Measurements from ENCODE around the gene KCNF1. TPM values are rescaled to one million over a fixed set of nuclear protein-coding genes. Genes with fewer than 3 reads are reported as not detected.

The KCNF1 gene
- not detected for total RNA-seq

DNA sequence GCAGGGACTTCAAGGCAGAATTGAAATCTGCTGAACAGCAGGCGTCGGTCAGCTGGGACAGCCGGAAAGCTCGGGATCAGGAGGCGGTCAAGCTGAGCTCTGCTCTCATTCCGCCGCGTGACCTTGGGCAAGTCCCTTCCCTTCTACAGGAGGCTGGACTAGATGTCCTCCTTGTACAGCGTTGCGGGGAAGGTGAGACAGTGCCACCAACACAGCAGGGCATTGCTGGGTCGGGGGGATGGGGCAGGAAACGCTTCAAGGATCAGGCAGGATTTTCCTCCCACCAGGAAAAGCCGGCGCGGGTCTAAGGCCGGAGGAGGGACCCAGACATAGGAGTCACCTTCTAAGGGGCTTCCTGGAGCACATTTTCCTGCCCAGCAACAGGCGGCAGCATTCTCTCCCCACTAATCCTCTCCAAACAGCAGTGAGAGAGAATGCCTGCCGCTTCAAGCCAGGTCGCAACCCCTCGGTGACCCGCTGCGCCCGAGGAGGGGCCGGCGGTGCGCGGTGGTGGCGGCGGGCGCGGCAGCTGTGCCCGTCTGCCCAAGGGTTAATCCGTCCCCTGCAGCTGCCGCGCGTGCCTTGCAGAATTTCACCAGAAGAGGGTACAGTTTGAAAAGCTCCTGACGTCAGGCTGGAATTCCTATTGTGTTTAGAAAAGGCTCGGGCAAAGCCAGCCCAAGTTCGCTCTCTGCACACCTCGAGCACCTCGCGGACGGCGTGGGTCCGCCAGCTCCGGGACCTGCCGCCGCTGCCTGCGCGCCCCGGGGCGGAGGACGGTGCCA is at the start of gene KCNF1:
TSS of gene KCNF1 (plus strand) at position 644 of the 785 bp plus-strand sequence. CDS start 493 bp downstream, outside the sequence.
- H3K9me3 Mint-ChIP-seq = no peaks in the 10 kb centered on the region
- peak within 1 kb of the TSS; percentile 30 for H3K4me3 Mint-ChIP-seq
- peak; percentile 15 for DNase-seq
- H3K27me3 Mint-ChIP-seq = peaks cover 41% of the 10 kb centered on the region
- H3K36me3 Mint-ChIP-seq = no peaks in the 10 kb centered on the region
- peaks cover 2% of the 10 kb centered on the region for H3K4me1 Mint-ChIP-seq
- H3K27ac Mint-ChIP-seq = no peak within 1 kb of the TSS

DNA sequence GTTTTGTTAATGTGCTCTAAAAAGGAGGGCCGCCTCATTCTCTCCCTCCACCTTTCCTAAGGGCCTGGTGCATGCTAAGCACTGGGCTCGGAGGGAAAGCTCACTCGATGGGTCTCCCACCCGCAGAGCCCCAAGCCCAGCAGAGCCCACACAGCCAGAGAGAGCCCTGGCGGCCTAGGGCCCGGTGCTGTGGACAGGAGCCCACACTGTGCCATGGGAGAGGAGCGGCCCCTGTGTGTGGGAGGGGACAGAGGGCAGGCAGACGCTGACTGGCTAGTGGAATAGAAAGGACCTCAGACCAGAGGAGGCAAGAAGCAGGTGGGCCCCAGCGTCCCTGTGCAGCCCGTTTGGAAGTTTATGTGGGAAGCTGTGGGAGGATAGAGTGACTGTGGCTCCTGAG is 49.4 kb upstream of the KCNF1 start:
- Mint-ChIP-seq H3K4me3 (no peak overlapping the region), H3K9me3 (no peaks in the 10 kb centered on the region), H3K36me3 (no peaks in the 10 kb centered on the region), H3K4me1 (peaks cover 30% of the 10 kb centered on the region), H3K27ac (no peak overlapping the region), H3K27me3 (peaks cover 29% of the 10 kb centered on the region)
- no peak for DNase-seq

DNA sequence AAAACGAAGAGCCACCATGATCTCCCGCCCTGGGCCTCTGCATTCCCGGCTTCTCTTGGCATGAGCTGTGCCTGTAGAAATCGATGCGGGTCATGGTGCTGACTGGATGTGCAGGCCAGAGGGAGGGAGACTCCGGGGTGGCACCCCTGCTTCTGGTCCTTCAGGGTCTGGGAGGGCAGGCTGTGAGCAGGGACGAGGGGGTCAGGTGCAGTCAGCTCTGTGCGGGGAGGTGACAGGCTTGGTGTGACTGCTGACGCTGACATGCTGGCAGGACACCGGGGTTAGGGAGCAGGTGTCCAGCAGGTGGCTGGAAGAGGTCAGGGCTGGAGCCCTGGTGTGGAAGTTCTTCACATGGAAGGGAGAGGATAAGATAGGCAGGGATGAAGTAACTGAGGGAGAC is 48.7 kb upstream of the KCNF1 start:
- Mint-ChIP-seq H3K36me3 (no peaks in the 10 kb centered on the region), H3K4me1 (peaks cover 30% of the 10 kb centered on the region), H3K9me3 (no peaks in the 10 kb centered on the region), H3K27ac (no peak overlapping the region), H3K4me3 (no peak overlapping the region), H3K27me3 (peaks cover 29% of the 10 kb centered on the region)
- DNase-seq = no peak

- Mint-ChIP-seq H3K27ac (no peak overlapping the region), H3K4me3 (no peak overlapping the region), H3K36me3 (no peaks in the 10 kb centered on the region), H3K4me1 (peaks cover 30% of the 10 kb centered on the region), H3K9me3 (no peaks in the 10 kb centered on the region), H3K27me3 (peaks cover 29% of the 10 kb centered on the region)
- no peak for DNase-seq
Measured at GRCh38 chr2:10863837-10864236, 47.9 kb upstream of the KCNF1 start.

GRCh38 chr2:10864251-10864650 is 47.5 kb upstream of the KCNF1 start:
- Mint-ChIP-seq H3K27ac (no peak overlapping the region), H3K4me3 (no peak overlapping the region), H3K27me3 (peaks cover 29% of the 10 kb centered on the region), H3K4me1 (peaks cover 30% of the 10 kb centered on the region), H3K36me3 (no peaks in the 10 kb centered on the region), H3K9me3 (no peaks in the 10 kb centered on the region)
- no peak for DNase-seq

DNA sequence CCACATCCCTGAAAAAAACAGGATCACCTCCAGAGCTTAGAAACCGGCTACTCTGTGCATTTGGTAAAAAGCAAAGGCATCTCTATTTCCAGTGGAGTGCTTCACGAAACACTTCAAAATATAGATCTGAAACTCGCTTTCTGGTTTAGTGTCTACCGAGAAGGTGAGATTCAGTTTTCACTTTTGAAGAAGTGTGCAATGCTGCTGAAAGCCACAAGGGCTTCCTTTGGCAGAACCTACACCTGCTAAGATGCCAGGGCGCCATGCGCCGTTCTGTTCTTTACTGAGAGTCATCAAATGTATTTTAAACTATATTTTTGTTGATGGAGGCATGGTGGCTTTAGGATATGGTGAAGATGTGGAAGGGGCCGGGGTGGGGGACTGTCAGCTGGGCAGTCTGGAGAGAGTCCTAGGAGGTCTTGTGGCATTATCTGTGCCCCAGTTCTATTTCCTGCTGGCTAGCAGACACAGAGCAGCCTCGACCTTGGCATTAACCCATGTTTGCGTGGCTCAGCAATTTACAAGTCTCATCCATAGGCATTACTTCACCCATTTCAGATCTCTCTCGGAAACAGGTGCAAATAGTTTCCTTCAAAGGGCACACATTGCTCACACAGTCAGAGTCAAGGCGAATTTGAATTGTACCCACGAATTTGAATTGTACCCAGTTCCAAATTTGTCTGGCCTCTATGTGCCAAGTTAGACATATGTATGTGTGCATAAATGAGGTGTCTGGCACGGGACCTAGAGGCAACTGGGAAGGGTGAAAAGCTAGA is 46.7 kb upstream of the KCNF1 start:
- H3K9me3 Mint-ChIP-seq = no peaks in the 10 kb centered on the region
- peak; percentile 18 for DNase-seq
- H3K36me3 Mint-ChIP-seq = no peaks in the 10 kb centered on the region
- H3K4me1 Mint-ChIP-seq = peaks cover 30% of the 10 kb centered on the region
- no peak overlapping the region for H3K27ac Mint-ChIP-seq
- peaks cover 29% of the 10 kb centered on the region for H3K27me3 Mint-ChIP-seq
- H3K4me3 Mint-ChIP-seq = no peak overlapping the region

- peaks cover 29% of the 10 kb centered on the region for H3K27me3 Mint-ChIP-seq
- no peak overlapping the region for H3K27ac Mint-ChIP-seq
- H3K4me3 Mint-ChIP-seq = no peak overlapping the region
- DNase-seq = no peak
- no peaks in the 10 kb centered on the region for H3K36me3 Mint-ChIP-seq
- peaks cover 29% of the 10 kb centered on the region for H3K4me1 Mint-ChIP-seq
- no peaks in the 10 kb centered on the region for H3K9me3 Mint-ChIP-seq
Measured at GRCh38 chr2:10865841-10866240, 45.9 kb upstream of the KCNF1 start.

DNA sequence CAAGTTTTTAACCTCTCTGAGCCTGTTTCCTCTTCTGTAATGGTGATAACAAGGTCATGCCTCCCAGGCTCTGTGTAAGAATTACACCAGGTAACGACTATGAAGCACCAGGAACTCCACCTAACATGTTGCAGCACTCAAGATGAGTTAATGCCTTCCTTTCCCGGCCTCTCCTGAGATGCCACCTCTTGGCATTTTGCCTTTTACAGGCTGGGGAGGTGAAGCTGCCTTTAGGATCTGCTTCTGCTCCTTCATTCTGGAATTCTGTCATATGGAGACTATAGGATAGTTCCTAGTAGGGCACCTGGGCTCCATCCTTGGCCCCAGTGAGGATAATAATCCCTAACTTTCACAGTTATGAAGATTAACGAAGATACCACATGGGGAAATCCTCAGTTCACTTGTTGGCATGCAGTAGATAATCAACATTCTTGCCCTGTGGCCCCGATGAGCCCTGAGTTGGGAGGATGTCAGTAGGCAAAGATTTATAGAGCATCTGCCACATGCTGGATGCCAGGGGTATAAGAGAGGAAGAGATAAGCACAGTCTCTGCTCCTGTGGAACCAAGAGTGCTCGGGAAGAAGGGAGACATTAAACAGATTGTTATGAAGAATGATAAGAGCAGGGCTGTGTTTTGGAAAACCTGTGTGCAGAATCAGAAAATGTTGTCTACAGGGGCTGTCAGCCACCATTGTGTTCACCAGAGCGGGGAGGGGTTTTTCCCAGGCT is 43.9 kb upstream of the KCNF1 start:
- H3K9me3 Mint-ChIP-seq = peaks cover 11% of the 10 kb centered on the region
- peaks cover 5% of the 10 kb centered on the region for H3K36me3 Mint-ChIP-seq
- H3K4me1 Mint-ChIP-seq = peaks cover 20% of the 10 kb centered on the region
- H3K27ac Mint-ChIP-seq = no peak overlapping the region
- peaks cover 28% of the 10 kb centered on the region for H3K27me3 Mint-ChIP-seq
- H3K4me3 Mint-ChIP-seq = no peak overlapping the region
- no peak for DNase-seq

- H3K4me3 Mint-ChIP-seq = no peak overlapping the region
- H3K4me1 Mint-ChIP-seq = peaks cover 20% of the 10 kb centered on the region
- H3K36me3 Mint-ChIP-seq = peaks cover 5% of the 10 kb centered on the region
- H3K27ac Mint-ChIP-seq = no peak overlapping the region
- DNase-seq = no peak
- peaks cover 11% of the 10 kb centered on the region for H3K9me3 Mint-ChIP-seq
- peaks cover 25% of the 10 kb centered on the region for H3K27me3 Mint-ChIP-seq
Measured at GRCh38 chr2:10868465-10869314, 43.0 kb upstream of the KCNF1 start.

GRCh38 chr2:10871978-10872377 is 39.8 kb upstream of the KCNF1 start:
- Mint-ChIP-seq H3K36me3 (peaks cover 5% of the 10 kb centered on the region), H3K27me3 (peaks cover 12% of the 10 kb centered on the region), H3K4me3 (no peak overlapping the region), H3K4me1 (no peaks in the 10 kb centered on the region), H3K9me3 (peaks cover 11% of the 10 kb centered on the region), H3K27ac (no peak overlapping the region)
- no peak for DNase-seq

DNA sequence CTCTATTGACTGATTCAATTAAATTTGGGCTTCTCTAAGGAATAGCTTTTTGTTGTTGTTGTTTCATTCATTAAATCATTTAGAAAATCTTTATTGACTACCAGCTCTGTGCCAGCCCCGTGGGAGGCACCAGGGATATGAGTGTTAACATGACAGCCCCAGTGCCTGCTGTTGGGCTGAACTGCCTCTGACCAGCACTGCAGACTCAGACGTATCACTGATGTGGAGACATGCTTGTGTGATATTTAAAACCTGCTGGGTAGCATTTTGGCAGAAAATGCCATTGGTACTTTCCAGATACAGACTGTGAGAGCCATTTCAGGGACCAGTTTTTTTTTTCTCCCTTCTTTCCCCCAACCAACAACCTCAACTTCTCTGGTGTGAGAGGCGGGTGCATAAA is 38.6 kb upstream of the KCNF1 start:
- H3K36me3 Mint-ChIP-seq = peaks cover 5% of the 10 kb centered on the region
- H3K9me3 Mint-ChIP-seq = peaks cover 11% of the 10 kb centered on the region
- no peak overlapping the region for H3K27ac Mint-ChIP-seq
- H3K27me3 Mint-ChIP-seq = peaks cover 12% of the 10 kb centered on the region
- no peak for DNase-seq
- H3K4me3 Mint-ChIP-seq = no peak overlapping the region
- H3K4me1 Mint-ChIP-seq = peaks cover 3% of the 10 kb centered on the region

DNA sequence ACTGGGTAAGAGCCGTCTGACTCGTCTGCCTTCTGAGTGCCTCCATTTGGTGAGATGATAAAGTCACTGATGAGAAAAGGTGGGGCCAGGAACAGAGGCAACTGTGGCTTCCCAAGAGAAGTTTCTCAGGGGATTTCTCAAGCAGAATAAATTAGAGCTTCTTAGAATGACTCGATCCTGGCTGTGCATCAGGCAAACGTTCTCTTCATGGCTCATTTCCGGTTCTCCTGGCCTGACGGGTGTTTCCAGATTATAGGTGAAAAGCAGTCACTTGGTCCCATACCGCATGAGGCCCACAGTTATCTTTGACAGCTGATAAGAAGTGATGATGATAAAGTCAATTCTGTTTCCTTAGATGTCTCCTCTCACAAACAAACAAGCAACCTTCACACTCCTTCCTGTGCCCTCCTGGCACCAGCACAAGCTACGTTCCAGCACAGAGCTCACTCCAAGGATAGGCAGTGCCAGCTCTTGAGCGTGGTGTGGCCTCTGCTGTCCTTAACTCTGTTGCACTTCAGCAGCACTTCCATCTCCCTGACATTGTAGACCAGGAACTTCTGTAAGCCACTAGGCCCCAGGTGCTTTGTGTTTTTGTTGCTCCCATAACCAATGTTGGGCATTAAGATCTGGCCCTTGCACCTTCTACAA is 37.8 kb upstream of the KCNF1 start:
- H3K4me1 Mint-ChIP-seq = peaks cover 3% of the 10 kb centered on the region
- H3K9me3 Mint-ChIP-seq = peaks cover 11% of the 10 kb centered on the region
- no peak overlapping the region for H3K4me3 Mint-ChIP-seq
- peaks cover 5% of the 10 kb centered on the region for H3K36me3 Mint-ChIP-seq
- DNase-seq = no peak
- peaks cover 12% of the 10 kb centered on the region for H3K27me3 Mint-ChIP-seq
- H3K27ac Mint-ChIP-seq = no peak overlapping the region

GRCh38 chr2:10875126-10875525 is 36.6 kb upstream of the KCNF1 start:
- H3K27ac Mint-ChIP-seq = no peak overlapping the region
- DNase-seq = no peak
- H3K9me3 Mint-ChIP-seq = peaks cover 12% of the 10 kb centered on the region
- H3K4me1 Mint-ChIP-seq = peaks cover 5% of the 10 kb centered on the region
- no peak overlapping the region for H3K4me3 Mint-ChIP-seq
- peaks cover 12% of the 10 kb centered on the region for H3K27me3 Mint-ChIP-seq
- peaks cover 5% of the 10 kb centered on the region for H3K36me3 Mint-ChIP-seq

DNA sequence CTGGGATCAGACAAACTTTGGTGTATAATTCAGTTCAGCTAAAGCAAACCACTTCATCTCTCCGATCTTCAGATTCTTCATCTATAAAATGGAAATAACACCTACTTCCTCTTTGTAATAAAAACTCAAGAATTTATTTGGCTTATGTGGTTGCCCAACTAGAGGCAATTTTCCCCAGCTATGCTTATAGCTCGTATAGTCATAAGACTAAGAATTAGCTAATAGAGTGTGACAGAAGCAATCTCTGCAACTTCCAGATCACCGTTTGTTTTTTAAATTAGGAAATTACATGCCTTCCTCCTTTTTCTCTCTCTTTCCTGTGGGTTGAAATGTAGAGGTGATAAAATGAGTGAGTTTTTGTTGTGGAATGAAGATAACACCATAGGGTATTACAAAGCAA is 35.3 kb upstream of the KCNF1 start:
- DNase-seq = no peak
- peaks cover 12% of the 10 kb centered on the region for H3K9me3 Mint-ChIP-seq
- H3K4me3 Mint-ChIP-seq = no peak overlapping the region
- H3K27ac Mint-ChIP-seq = no peak overlapping the region
- H3K27me3 Mint-ChIP-seq = peaks cover 12% of the 10 kb centered on the region
- peaks cover 7% of the 10 kb centered on the region for H3K4me1 Mint-ChIP-seq
- H3K36me3 Mint-ChIP-seq = peaks cover 5% of the 10 kb centered on the region

Measured in activated naive CD8-positive, alpha-beta T cell treated with anti-CD3 and anti-CD28 coated beads for 36 hours (primary cell).